GM18951 (cell line): Measurements from ENCODE around the gene IGFBPL1.

Source experiments
- POLR2A ChIP-seq: IDR thresholded peaks from 4 replicates; pipeline ENCODE4 v1.6.1; 2011; ENCODE audit warnings: mild to moderate bottlenecking; ENCODE audit not compliant: insufficient read length, insufficient read depth; ENCODE audit errors: extremely low read depth
- in situ Hi-C: fragments of 300-500 bp; cut with MboI; formaldehyde crosslinking; loops from one replicate; pipeline ENCODE4 v1.12.0; 2022; ENCODE audit warnings: low sequenced_read_pairs, mixed read lengths, inconsistent platforms; ENCODE audit not compliant: unreplicated experiment

The IGFBPL1 gene

DNA sequence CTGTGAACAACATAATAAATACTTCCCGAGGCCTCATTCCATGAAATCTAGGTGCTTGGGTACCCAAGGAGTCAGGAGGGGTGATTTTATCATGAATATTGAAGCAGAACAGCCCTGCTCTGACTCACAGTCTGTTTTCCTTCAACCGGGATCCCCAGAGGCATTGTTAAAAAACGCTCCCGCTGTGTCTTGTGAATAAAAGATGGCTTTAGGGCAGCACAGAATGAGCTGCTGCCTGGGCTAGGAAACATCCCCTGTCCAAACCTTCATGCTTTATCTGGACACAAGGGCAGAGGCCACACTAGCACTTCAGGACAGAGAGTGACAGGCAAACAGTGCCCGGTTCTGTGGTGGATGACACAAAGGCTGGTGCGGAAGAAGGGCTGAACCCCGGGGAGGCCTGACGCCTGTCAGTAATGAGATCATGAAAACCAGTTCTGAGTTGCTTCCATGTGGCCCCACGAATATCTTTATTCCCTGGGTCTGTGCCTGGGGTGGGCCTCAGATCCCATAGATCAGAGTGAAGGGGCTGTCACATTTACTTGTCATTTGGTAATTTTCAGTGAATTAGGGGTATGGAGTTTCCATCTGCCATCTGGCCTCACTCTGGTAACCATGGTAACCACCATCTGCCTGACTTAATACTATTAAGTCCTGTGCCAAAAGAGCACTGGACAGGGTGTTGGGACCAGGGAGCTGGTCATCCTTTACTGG is 2.6 kb downstream of the IGFBPL1 start:
- in situ Hi-C loops: no loop called here
- no peak for TF ChIP-seq POLR2A

DNA sequence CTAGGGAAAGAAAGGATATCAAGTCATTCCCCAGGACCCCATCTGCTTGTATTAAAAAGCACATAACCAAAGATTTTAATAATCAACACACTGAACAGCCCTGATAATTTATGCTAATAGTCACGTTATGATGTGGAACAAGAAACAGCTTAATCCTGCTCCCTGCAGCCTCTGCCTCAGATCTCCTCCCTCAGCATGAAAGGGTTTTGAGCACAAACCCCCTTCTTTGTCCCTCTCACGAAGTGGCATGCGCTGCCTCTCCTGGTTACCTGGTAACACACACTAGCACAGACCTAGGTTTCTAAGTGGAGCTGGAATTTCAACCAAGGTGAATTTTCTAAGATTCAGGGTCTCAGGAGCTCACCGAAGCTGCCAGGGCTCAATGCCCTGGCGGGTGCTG is 5.1 kb downstream of the IGFBPL1 start:
- no peak for TF ChIP-seq POLR2A
- in situ Hi-C loops: no loop called here

DNA sequence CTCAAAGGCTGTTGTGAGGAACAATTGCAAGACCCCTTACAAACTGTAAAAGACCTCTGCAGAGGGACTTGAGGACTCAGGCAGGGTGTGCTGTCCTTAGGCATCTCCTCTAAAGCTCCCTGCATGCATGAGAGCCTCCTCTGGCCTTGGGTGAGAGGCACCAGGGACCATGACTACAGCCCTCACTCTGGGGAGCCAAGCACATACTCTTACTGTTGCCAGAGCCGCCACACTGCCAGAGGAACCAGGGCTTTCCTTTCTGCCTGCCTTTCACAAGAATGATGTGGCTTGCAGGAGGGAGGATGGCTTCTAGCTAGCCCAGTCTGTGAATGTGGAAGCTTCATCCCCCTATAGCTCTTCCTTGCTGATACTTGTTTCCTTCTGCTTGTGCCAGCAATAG is 5.9 kb downstream of the IGFBPL1 start:
- TF ChIP-seq POLR2A: no peak
- in situ Hi-C loops: no loop called here

DNA sequence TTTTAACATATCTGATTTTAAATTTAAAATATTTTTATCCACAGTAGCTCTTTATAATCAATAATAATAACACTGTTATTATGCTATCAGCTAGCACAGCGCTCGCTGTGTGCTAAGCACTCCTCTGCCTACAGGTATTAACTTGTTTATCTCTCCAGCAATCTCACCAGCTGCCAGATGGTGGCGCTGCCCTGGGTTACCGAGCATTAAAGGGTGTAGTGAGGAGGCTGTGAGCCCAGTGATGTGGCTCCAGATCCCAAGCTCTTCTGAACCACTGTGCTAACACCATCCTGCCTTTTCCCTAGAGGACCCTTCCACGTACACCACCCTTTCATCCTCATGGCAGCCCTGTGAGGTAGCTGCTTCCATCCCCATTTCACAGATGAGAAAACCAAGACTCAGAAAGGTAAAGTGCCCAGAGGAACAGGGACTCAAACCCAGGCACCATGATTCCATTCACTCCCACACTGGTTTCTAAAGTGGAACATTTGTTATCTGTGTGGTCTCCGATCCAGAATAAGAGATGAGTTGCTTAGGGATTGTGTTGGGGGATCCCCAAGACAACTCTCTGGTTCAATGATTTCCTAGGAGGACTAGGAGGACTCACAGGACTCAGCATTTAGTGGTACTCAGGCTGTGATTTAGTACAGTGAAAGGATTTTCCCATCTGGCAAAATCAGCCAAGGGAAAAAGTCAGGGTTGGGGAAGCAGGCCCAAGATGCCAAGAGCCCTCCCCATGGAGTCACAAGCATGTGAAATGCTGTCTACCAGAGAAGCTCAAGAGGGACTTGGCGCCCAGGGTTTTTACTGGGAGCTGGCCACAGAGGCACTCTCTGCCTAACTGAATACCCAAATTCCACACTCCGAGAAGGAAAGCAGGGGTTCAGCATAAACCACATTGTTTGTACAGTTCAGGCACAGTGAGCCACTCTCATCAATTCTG is 7.0 kb downstream of the IGFBPL1 start:
- no peak for TF ChIP-seq POLR2A
- in situ Hi-C loops: no loop called here

DNA sequence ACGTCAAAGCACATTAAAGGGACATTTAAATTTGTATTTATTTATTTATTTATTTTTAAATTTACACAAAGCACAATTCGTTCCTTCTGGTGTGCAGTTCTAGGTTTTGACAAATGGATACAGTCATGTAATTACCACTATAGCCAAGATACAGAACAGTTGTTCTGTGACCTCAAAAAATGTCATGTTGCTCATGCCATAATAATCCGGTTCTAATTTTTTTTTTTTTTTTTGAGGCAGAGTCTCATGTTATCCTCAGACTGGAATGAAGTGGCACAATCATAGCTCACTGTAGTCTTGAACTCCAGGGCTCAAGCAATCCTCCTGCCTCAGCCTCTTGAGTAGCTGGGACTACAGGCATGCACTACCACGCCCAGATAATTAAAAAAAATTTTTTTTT is 7.8 kb downstream of the IGFBPL1 start:
- in situ Hi-C loops: no loop called here
- TF ChIP-seq POLR2A: no peak

DNA sequence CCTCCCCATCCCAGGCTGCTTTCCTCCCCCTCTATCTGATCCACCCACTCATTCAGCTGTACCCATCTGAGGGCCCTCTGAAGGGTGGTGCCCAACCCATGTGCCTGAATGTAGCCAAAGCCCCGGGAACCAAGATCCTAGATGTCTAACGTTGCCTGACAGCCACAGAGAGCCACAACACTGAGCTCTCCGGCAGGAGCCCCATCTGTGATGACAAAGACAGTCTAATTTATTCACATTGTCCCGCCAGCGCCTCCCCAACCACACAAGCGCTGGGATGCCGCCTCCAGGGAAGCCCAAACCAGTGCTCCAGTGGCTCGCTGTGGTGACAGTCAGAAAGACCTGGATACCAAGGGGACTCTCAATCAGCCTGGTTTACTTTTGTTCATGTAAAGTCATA is 8.4 kb downstream of the IGFBPL1 start:
- in situ Hi-C loops: no loop called here
- TF ChIP-seq POLR2A: no peak

DNA sequence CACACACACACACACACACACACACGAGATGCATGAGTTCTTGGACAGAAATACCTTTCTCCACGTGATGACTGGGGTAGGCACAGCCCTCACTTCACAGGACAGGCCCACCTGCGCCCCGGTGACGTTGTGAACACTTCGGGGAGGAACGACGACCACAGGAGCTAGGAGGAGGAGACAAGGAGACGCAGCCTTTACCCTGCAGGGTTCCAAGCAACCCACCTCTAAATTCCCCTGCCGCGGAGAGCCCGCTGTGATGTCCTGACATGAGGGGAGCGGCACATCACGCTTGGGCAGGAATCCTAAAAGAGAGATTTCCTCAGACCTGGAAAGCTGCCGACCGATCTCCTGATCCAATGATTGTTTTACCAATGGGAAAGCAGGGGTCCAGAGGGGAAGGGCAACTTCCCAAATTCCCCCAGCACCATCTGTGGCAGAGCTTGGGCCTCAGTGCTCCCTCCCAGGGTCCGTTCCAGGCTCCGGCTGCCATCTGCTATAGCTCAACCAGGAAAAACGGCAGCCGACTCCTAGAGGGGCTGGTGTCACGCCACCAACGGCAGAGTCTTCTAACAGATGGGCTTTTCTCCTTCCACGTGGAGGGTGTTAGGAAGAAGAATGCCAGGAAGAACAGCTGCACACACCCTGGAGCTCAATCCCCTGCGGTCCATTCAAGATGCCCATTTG is 10.1 kb downstream of the IGFBPL1 start:
- TF ChIP-seq POLR2A: no peak
- in situ Hi-C loops: no loop called here

DNA sequence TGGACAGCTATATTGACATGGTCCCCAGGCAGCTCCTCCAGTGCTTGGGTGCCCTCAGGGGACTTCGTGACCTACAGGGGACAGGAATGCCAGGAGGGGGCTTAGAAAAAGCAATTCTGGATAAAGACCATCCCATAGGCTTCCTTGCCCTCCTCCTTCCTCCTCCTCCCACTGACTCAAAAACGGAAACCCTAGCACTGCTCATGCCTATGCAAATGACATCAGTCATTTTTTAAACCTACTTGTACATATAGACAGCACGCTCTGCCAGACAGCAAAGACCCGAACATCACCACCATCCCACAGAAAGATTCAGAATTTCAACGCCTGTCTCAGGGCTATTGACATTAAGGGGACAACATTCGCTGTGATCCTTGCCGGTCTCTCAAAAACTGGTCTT is 11.0 kb downstream of the IGFBPL1 start:
- in situ Hi-C loops: no loop called here
- no peak for TF ChIP-seq POLR2A

DNA sequence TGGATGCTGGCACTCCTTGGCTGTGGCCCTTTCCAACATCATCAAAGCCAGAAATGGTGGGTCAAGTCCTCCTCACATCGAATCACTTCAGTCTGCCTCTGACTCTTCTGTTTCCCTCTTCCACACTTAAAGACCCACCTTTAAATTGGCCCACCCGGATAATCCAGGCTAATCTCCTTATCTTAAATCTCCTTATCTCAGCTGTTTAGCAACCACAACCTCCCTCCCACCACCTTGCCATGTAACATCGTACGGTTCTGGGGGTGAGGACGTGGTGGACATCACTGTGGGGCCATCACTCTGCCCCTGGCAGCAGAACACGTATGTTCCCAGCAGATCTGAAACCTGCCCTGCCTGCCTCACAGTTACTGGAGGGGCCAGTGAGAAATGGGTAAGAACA is 11.5 kb downstream of the IGFBPL1 start:
- in situ Hi-C loops: no loop called here
- TF ChIP-seq POLR2A: no peak

DNA sequence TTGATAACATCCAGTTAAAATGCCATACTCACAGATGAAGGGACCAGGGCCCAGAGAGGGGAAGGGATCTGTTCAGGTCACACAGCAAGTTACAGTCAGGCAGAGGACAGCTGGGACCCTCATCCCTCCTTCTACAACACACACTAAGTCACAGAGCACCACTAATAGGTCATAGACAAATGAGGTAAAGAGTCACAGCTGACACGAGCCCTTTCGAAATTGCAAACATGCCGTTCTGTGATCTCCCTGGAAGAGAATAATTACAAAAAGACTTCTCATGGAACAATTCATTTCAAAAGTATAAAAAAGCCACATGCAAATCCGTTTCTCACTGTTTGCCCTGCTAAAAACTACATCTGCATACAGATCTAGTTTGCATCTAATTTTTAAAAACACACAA is 15.5 kb downstream of the IGFBPL1 start:
- TF ChIP-seq POLR2A: no peak
- in situ Hi-C loops: no loop called here

DNA sequence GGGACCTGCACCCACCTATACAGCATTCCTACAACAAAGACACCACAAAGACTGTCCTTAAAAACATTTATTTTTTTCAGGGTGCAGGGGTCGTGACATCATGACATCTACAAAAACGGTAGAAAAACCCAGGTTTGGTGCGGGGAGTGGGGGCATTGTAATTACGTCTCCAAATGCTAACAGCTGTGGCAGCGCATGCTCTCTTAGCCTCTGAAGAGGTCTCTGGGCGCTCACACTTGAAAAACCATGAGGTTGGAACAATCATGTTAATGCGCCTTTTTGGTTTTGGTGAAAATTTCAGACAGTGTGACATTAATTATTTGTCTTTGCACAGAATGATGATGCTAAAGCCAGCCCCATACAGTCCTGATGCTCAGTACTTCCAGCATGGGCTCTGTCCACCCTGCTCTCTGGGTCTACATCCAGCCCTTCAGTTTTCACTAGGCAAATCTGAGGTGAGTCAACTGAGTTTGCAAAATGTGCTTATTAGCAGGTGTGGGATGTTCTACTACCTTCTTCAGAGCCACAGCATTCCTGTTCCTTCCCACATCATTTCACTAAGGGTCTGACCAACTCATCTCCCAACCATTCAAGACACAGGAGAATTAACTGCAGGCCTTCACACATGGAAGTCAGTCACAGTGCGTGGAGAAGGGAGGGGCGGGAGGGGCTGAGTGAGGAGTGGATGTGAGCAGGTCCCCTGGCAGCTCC is 17.6 kb downstream of the IGFBPL1 start:
- in situ Hi-C loops: no loop called here
- TF ChIP-seq POLR2A: no peak

DNA sequence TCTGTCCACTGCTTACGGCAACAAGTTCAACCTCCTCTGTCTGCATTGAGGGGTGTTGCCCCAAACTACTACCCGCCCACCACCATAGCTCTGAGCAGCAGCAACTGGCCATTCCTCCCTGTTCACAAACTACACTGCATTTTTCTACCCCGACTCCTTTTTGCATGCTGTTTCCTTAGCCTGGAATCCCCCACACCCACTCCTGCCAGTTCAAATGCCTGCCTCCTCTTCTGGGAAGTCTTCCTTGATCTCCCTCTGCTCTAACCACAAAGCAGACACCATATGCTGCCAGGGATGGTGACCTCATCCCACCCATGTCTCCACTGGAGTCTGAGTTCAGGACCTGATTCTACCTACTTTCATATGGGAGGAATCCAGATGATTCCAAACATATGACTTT is 18.5 kb downstream of the IGFBPL1 start:
- no peak for TF ChIP-seq POLR2A
- in situ Hi-C loops: no loop called here

DNA sequence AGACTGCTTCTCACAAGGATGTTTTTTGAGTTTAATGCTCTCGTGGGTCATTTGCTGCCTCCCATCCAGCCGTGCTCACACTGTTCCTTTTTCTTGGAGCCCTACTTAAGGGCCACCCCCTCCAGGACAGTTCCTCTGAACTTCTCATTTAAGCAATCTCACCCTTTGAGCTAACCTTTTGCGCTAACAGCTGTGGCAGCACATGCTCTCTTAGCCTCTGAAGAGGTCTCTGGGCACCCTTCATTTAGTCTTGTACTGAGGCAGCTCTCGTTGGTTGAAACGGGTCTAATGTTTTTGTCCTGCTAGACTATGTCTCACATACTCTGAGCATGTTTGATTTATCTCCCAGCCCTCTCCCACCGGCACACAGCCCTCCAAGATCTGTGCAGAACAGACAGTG is 19.9 kb downstream of the IGFBPL1 start:
- no peak for TF ChIP-seq POLR2A
- in situ Hi-C loops: no loop called here
